Tibial artery (tissue), 4 donors: ENCODE results near the gene ZBTB46.

Experiments used
- DNase-seq, 2 donors: peaks; one replicate each; pipeline ENCODE4 v3.0.0-alpha.2; 2019
- H3K27ac ChIP-seq, 2 donors: fragments of 200-600 bp; sonication (generic) in 1 of 2; 1 replicate in 1 of 2; 2 replicates in 1 of 2; pipeline ENCODE4 v1.5.1; 2018 to 2019; ENCODE audit warnings: mild to moderate bottlenecking in 1 of 2
- H3K27me3 ChIP-seq, 2 donors: fragments of 200-600 bp; sonication (generic) in 1 of 2; one replicate each; pipeline versions ENCODE4 v1.5.1 to v1.6.0; 2016 to 2019
- H3K36me3 ChIP-seq, 3 donors: fragments of 200-600 bp; sonication (generic) in 2 of 3; one replicate each; pipeline ENCODE4 v1.5.1; 2016 to 2019; ENCODE audit warnings: mild to moderate bottlenecking in 2 of 3
- H3K4me1 ChIP-seq, 4 donors: fragments of 200-600 bp; sonication (generic) in 2 of 4; 1 replicate in 3 of 4; 2 replicates in 1 of 4; pipeline ENCODE4 v1.5.1; 2016 to 2019
- H3K4me3 ChIP-seq, 2 donors: fragments of 200-600 bp; sonication (generic) in 1 of 2; 1 replicate in 1 of 2; 2 replicates in 1 of 2; pipeline ENCODE4 v1.5.1; 2018 to 2019; ENCODE audit warnings: mild to moderate bottlenecking in 2 of 2
- H3K9me3 ChIP-seq, 3 donors: fragments of 200-600 bp; sonication (generic) in 1 of 3; one replicate each; pipeline ENCODE4 v1.5.1; 2016 to 2019
- intact Hi-C: fragments of 100-400 bp; cut with DNase I; formaldehyde crosslinking; loops from one replicate; pipeline ENCODE4 v1.15.0; 2023; ENCODE audit warnings: low total_unique reads
- TF ChIP-seq, protein P1 (sequence below), 2 experiments: fragments of 200-600 bp in 1 of 2; fragments of 450-650 bp in 1 of 2; IDR thresholded peaks; one replicate each; pipeline ENCODE4 v1.5.1; 2017 to 2019; ENCODE audit warnings: antibody characterized with exemption in 2 of 2, mild to moderate bottlenecking in 1 of 2, moderate library complexity in 1 of 2

Gene ZBTB46

DNA sequence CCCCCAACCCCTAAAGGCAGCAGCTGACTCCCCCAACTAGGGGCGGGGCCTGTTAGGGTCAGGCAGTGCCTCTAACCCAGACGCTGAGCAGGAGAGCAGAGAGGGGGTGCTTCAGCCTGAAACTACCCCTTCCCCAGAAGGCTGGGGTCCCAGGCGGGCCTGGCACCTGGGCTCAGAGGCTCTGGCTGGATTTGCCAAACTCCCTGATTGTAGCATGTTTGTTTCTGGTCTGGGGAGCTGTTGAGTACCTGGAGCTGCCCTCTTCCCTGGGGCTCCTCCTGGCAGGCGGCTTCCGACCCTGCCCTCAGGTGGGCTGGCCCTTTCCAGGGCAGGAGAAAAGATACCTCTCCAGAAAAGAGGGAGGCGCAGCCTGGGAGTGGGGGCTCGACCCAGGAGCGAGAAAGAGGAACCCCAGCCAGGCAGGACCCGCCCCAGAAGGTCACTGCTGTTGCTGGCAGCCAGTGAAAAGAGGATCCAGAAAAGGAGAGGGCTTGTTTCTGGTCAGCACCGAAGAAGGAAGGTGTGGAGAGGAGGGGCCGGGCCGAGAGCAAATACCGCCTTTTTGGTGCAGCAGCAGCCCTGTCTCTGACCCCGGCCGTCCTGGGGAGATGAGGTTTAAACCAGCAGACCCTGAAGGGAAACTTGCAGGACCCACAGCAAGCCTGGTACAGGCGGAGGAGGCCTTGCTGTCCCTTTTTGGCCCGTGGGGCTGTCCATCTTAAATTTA is 29.4 kb upstream of the ZBTB46 start:
- H3K9me3 ChIP-seq: no peaks in the 10 kb centered on the region
- intact Hi-C loops: loop anchor here (5.0 to 10.0 kb wide), 4 partner anchors 73 to 326 kb away; partner anchors contain the start of genes GMEB2, LIME1, PTK6 and SLC2A4RG
- H3K4me3 ChIP-seq: no peak overlapping the region
- H3K27ac ChIP-seq: no peak overlapping the region
- H3K27me3 ChIP-seq: peaks cover 0 to 34% of the 10 kb centered on the region in 2 donors
- TF ChIP-seq, protein P1, sequence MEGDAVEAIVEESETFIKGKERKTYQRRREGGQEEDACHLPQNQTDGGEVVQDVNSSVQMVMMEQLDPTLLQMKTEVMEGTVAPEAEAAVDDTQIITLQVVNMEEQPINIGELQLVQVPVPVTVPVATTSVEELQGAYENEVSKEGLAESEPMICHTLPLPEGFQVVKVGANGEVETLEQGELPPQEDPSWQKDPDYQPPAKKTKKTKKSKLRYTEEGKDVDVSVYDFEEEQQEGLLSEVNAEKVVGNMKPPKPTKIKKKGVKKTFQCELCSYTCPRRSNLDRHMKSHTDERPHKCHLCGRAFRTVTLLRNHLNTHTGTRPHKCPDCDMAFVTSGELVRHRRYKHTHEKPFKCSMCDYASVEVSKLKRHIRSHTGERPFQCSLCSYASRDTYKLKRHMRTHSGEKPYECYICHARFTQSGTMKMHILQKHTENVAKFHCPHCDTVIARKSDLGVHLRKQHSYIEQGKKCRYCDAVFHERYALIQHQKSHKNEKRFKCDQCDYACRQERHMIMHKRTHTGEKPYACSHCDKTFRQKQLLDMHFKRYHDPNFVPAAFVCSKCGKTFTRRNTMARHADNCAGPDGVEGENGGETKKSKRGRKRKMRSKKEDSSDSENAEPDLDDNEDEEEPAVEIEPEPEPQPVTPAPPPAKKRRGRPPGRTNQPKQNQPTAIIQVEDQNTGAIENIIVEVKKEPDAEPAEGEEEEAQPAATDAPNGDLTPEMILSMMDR (IDR thresholded peaks at IDR 0.05): no peak
- H3K36me3 ChIP-seq: peaks cover 0 to 17% (median 9%) of the 10 kb centered on the region in 3 donors
- H3K4me1 ChIP-seq: peaks cover 0 to 46% (median 14%) of the 10 kb centered on the region in 4 donors
- DNase-seq: no peak

DNA sequence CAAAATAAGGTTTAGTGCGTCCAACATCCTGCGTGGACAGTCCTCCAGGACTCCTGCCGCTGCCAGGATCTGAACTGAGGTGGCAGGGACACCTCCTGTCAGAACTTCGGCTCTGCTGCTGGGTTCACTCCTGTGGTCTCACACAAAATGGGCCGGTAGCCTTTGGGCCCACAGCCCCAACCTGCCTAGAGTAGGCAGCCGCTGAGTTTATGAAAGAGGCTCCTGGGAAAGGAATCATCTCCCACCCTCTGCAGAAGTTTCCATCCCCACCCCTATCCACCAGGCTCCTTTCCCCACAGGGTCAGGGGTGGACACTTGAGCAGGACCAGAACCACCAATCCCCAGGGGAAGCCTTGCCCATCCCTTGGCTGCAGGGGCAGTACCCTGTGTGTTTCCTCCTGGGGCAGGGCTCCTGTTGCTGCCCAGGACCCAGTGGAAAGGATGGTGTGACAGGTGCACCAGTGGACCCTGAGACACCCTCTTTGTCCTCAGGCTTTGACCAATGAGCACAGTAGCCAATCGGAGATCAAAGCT is 28.2 kb upstream of the ZBTB46 start:
- H3K36me3 ChIP-seq: peaks cover 0 to 17% (median 9%) of the 10 kb centered on the region in 3 donors
- TF ChIP-seq, protein P1 (IDR thresholded peaks at IDR 0.05): no peak
- no peaks in the 10 kb centered on the region for H3K9me3 ChIP-seq
- intact Hi-C loops: no loop called here
- DNase-seq: no peak
- H3K27ac ChIP-seq: no peak overlapping the region
- H3K4me3 ChIP-seq: no peak overlapping the region
- H3K4me1 ChIP-seq: peaks cover 0 to 55% (median 23%) of the 10 kb centered on the region in 4 donors
- H3K27me3 ChIP-seq: peaks cover 0 to 46% of the 10 kb centered on the region in 2 donors

GRCh38 chr20:63858393-63859165 is 27.5 kb upstream of the ZBTB46 start:
- H3K36me3 ChIP-seq: peaks cover 0 to 17% (median 9%) of the 10 kb centered on the region in 3 donors

GRCh38 chr20:63857764-63858392 is 26.8 kb upstream of the ZBTB46 start:
- Histone ChIP-seq H3K9me3 (no peaks in the 10 kb centered on the region), H3K27ac (no peak overlapping the region), H3K4me1 (peaks cover 0 to 48% (median 22%) of the 10 kb centered on the region in 4 donors), H3K36me3 (peaks cover 0 to 17% (median 9%) of the 10 kb centered on the region in 3 donors), H3K4me3 (no peak overlapping the region), H3K27me3 (peaks cover 0 to 59% of the 10 kb centered on the region in 2 donors)
- DNase-seq: no peak
- intact Hi-C loops: no loop called here
- TF ChIP-seq, protein P1 (IDR thresholded peaks at IDR 0.05): no peak

More at GRCh38 chr20:63858393-63859165, 27.5 kb upstream of the ZBTB46 start:
- no peak for DNase-seq
- Histone ChIP-seq H3K27ac (no peak overlapping the region), H3K4me1 (peaks cover 0 to 55% (median 24%) of the 10 kb centered on the region in 4 donors), H3K27me3 (peaks cover 0 to 52% of the 10 kb centered on the region in 2 donors), H3K4me3 (no peak overlapping the region), H3K9me3 (no peaks in the 10 kb centered on the region)
- intact Hi-C loops: no loop called here
- TF ChIP-seq, protein P1 (IDR thresholded peaks at IDR 0.05): no peak

GRCh38 chr20:63856098-63856511 is 25.0 kb upstream of the ZBTB46 start:
- Histone ChIP-seq H3K27ac (no peak overlapping the region), H3K36me3 (peaks cover 0 to under 1% (median 0%) of the 10 kb centered on the region in 3 donors), H3K4me1 (peaks cover 0 to 41% (median 22%) of the 10 kb centered on the region in 4 donors), H3K9me3 (no peaks in the 10 kb centered on the region), H3K4me3 (no peak overlapping the region), H3K27me3 (peaks cover 0 to 60% of the 10 kb centered on the region in 2 donors)
- intact Hi-C loops: no loop called here
- DNase-seq: no peak
- TF ChIP-seq, protein P1 (IDR thresholded peaks at IDR 0.05): no peak
